Measurements from ENCODE around the gene SF3B3. TPM values are rescaled to one million over a fixed set of nuclear protein-coding genes. Genes with fewer than 3 reads are reported as not detected.

Gene SF3B3
- total RNA-seq, 1 experiment from 2014 or later: 403 TPM

DNA sequence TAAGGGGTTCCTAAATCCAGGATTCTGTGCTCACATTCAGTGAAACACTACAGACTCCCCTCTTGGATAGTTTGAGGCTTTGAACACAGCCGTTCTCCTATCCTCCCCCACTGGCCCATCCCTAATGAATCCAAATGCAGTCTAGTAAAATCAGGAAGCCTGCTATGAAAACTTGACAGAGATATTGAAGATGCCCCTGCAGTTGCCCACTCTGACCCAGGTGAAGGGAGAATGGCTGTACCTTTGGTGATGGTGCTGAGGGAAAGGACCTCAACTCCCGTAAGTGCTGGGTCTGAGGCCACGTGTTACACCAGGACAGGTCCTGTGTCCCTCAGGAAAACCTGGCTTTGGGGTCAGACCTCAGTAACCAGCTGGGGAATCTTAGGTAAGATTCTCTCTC lies 54.4 kb downstream of the SF3B3 start:
- Histone ChIP-seq H3K79me2 (ENCODE audit: insufficient read depth, low read length) (no peaks in the 10 kb centered on the region), H3K27ac (ENCODE audit: low read depth, low read length) (no peak overlapping the region), H3K9me2 (ENCODE audit: insufficient read depth) (no peaks in the 10 kb centered on the region), H3K27me3 (ENCODE audit: insufficient read depth, low read length) (no peaks in the 10 kb centered on the region), H3K4me3 (replicated peaks in 1 of 2; ENCODE audit: low read depth in 1 of 2, low read length in 2 of 2) (no peak overlapping the region), H2AFZ (ENCODE audit: low read depth, low read length, poor library complexity, severe bottlenecking) (no peak overlapping the region), H3K4me1 (ENCODE audit: control insufficient read depth in 1 of 2, insufficient read depth in 2 of 2, low read length in 2 of 2) (peaks cover 8 to 26% of the 10 kb centered on the region in 2 experiments; a peak in 3 of 4 replicates), H3K4me2 (ENCODE audit: low read length) (no peak overlapping the region), H3K9me3 (ENCODE audit: control insufficient read depth in 1 of 2, insufficient read depth in 1 of 2, low read depth in 1 of 2, low read length in 2 of 2) (no peaks in the 10 kb centered on the region), H3K36me3 (ENCODE audit: control insufficient read depth in 1 of 2, insufficient read depth in 2 of 2, low read length in 2 of 2) (peaks cover 11 to 18% of the 10 kb centered on the region in 2 experiments; a peak in 3 of 4 replicates), H4K20me1 (ENCODE audit: insufficient read depth) (no peaks in the 10 kb centered on the region), H3K9ac (ENCODE audit: low read length) (no peak overlapping the region)
- RAD21 ChIA-PET (ENCODE audit: low non-redundant PET in 1 of 2, low total read pairs in 2 of 2, uncharacterized antibody in 2 of 2, unreplicated experiment in 2 of 2): no interaction called here
- intact Hi-C loops (cut with micrococcal nuclease): no loop called here
- BruUV-seq (replicated peaks): no TSS peak
- POLR2A ChIA-PET: no interaction called here
- CTCF ChIA-PET: no interaction called here
- no peak for ATAC-seq
- no peak for DNase-seq (ENCODE audit: low read depth, low spot score)
- no peak for TF ChIP-seq POLR2AphosphoS5 (IDR thresholded peaks at IDR 0.05; ENCODE audit: low read depth, low read length)
- no peak for TF ChIP-seq ZNF274 (IDR thresholded peaks at IDR 0.05; ENCODE audit: low read depth, low read length)
- no peak for TF ChIP-seq YY1 (IDR thresholded peaks at IDR 0.05; ENCODE audit: extremely low read depth, insufficient replicate concordance, low read depth, low read length)

GRCh38 chr16:70579248-70579647 lies 55.6 kb downstream of the SF3B3 start:
- Histone ChIP-seq H3K79me2 (ENCODE audit: insufficient read depth, low read length) (no peaks in the 10 kb centered on the region), H3K9me2 (ENCODE audit: insufficient read depth) (no peaks in the 10 kb centered on the region), H3K4me2 (ENCODE audit: low read length) (no peak overlapping the region), H3K4me1 (ENCODE audit: control insufficient read depth in 1 of 2, insufficient read depth in 2 of 2, low read length in 2 of 2) (peaks cover 8 to 26% of the 10 kb centered on the region in 2 experiments; a peak in 3 of 4 replicates), H3K9ac (ENCODE audit: low read length) (no peak overlapping the region), H3K9me3 (ENCODE audit: control insufficient read depth in 1 of 2, insufficient read depth in 1 of 2, low read depth in 1 of 2, low read length in 2 of 2) (no peaks in the 10 kb centered on the region), H2AFZ (ENCODE audit: low read depth, low read length, poor library complexity, severe bottlenecking) (no peak overlapping the region), H3K36me3 (ENCODE audit: control insufficient read depth in 1 of 2, insufficient read depth in 2 of 2, low read length in 2 of 2) (peaks cover 5 to 10% of the 10 kb centered on the region in 2 experiments; a peak in 3 of 4 replicates), H3K4me3 (replicated peaks in 1 of 2; ENCODE audit: low read depth in 1 of 2, low read length in 2 of 2) (no peak overlapping the region), H4K20me1 (ENCODE audit: insufficient read depth) (no peaks in the 10 kb centered on the region), H3K27me3 (ENCODE audit: insufficient read depth, low read length) (no peaks in the 10 kb centered on the region), H3K27ac (ENCODE audit: low read depth, low read length) (no peak overlapping the region)
- POLR2A ChIA-PET: no interaction called here
- intact Hi-C loops (cut with micrococcal nuclease): no loop called here
- TF ChIP-seq MAX (IDR thresholded peaks at IDR 0.05) (no peak), ZFX (IDR thresholded peaks at IDR 0.05) (no peak), ELF1 (IDR thresholded peaks at IDR 0.05; ENCODE audit: borderline replicate concordance, low read depth) (no peak), EZH2phosphoT487 (IDR thresholded peaks at IDR 0.05; ENCODE audit: borderline replicate concordance) (no peak), ATF3 (IDR thresholded peaks at IDR 0.05) (no peak), FOSL1 (IDR thresholded peaks at IDR 0.05; ENCODE audit: low read depth) (no peak), JUND (IDR thresholded peaks at IDR 0.05) (no peak)
- BruUV-seq (replicated peaks): no TSS peak
- ATAC-seq (no peak), DNase-seq (ENCODE audit: low read depth, low spot score) (no peak)
- CTCF ChIA-PET: no interaction called here
- RAD21 ChIA-PET (ENCODE audit: low non-redundant PET in 1 of 2, low total read pairs in 2 of 2, uncharacterized antibody in 2 of 2, unreplicated experiment in 2 of 2): no interaction called here
